Progenitor cell of endocrine pancreas (in vitro differentiated cells): Measurements from ENCODE around the gene SHISAL2A. TPM values are rescaled to one million over a fixed set of nuclear protein-coding genes. Genes with fewer than 3 reads are reported as not detected.

ENCODE experiments used
- DNase-seq: peaks from one replicate; pipeline ENCODE4 v3.0.0; 2021; ENCODE audit warnings: low spot score; ENCODE audit not compliant: unreplicated experiment
- H3K27ac Mint-ChIP-seq: 2 replicates; pipeline ENCODE4 v1.8.0; 2021; ENCODE audit warnings: mild to moderate bottlenecking, moderate library complexity, mixed read lengths
- H3K27me3 Mint-ChIP-seq: 2 replicates; pipeline ENCODE4 v1.8.0; 2021; ENCODE audit warnings: mixed read lengths
- H3K36me3 Mint-ChIP-seq: 2 replicates; pipeline ENCODE4 v1.8.0; 2022; ENCODE audit warnings: mixed read lengths; ENCODE audit not compliant: insufficient read depth
- H3K4me1 Mint-ChIP-seq: 2 replicates; pipeline ENCODE4 v1.8.0; 2021; ENCODE audit warnings: low read depth, mixed read lengths
- H3K4me3 Mint-ChIP-seq: 2 replicates; pipeline ENCODE4 v1.8.0; 2021; ENCODE audit warnings: low read depth, mild to moderate bottlenecking, moderate library complexity, mixed read lengths
- H3K9me3 Mint-ChIP-seq: 2 replicates; pipeline ENCODE4 v1.8.0; 2021; ENCODE audit warnings: low read depth, mixed read lengths
- CTCF ChIP-seq: fragments of 200-600 bp; sonication (generic); IDR thresholded peaks from one replicate; pipeline ENCODE4 v1.5.0; 2021; ENCODE audit warnings: antibody characterized with exemption, mild to moderate bottlenecking; ENCODE audit not compliant: unreplicated experiment
- total RNA-seq: library from RNA; stranded (reverse); gene quantifications from 2 replicates; pipeline ENCODE4 v1.2.1, GENCODE V29; 2021

SHISAL2A gene
- total RNA-seq, 1 donor from 2014 or later = 0.38 TPM

GRCh38 chr1:52658795-52659194 lies 25.8 kb downstream of the SHISAL2A start:
- DNase-seq = no peak
- no peak for TF ChIP-seq CTCF
- H3K27ac Mint-ChIP-seq = no peak overlapping the region
- H3K4me3 Mint-ChIP-seq = no peak overlapping the region
- H3K27me3 Mint-ChIP-seq = no peaks in the 10 kb centered on the region
- no peaks in the 10 kb centered on the region for H3K9me3 Mint-ChIP-seq
- H3K4me1 Mint-ChIP-seq = peaks cover 14% of the 10 kb centered on the region
- no peaks in the 10 kb centered on the region for H3K36me3 Mint-ChIP-seq

GRCh38 chr1:52659356-52659755 lies 26.4 kb downstream of the SHISAL2A start:
- Mint-ChIP-seq H3K36me3 (no peaks in the 10 kb centered on the region), H3K27me3 (no peaks in the 10 kb centered on the region), H3K4me1 (peaks cover 14% of the 10 kb centered on the region), H3K4me3 (no peak overlapping the region), H3K9me3 (no peaks in the 10 kb centered on the region), H3K27ac (no peak overlapping the region)
- DNase-seq = no peak
- no peak for TF ChIP-seq CTCF

- no peak for TF ChIP-seq CTCF
- Mint-ChIP-seq H3K9me3 (no peaks in the 10 kb centered on the region), H3K27me3 (no peaks in the 10 kb centered on the region), H3K4me3 (no peak overlapping the region), H3K27ac (no peak overlapping the region), H3K36me3 (no peaks in the 10 kb centered on the region), H3K4me1 (peaks cover 14% of the 10 kb centered on the region)
- DNase-seq = no peak
Measured at GRCh38 chr1:52659851-52660596, 27.1 kb downstream of the SHISAL2A start.

GRCh38 chr1:52660807-52661206 lies 27.8 kb downstream of the SHISAL2A start:
- Mint-ChIP-seq H3K27me3 (no peaks in the 10 kb centered on the region), H3K4me1 (peaks cover 14% of the 10 kb centered on the region), H3K4me3 (no peak overlapping the region), H3K9me3 (no peaks in the 10 kb centered on the region), H3K27ac (no peak overlapping the region), H3K36me3 (no peaks in the 10 kb centered on the region)
- no peak for TF ChIP-seq CTCF
- DNase-seq = no peak

GRCh38 chr1:52662645-52663313 lies 29.8 kb downstream of the SHISAL2A start:
- Mint-ChIP-seq H3K27ac (peak overlapping the region; percentile 69), H3K27me3 (no peaks in the 10 kb centered on the region), H3K4me3 (no peak overlapping the region), H3K4me1 (peaks cover 14% of the 10 kb centered on the region), H3K9me3 (no peaks in the 10 kb centered on the region), H3K36me3 (no peaks in the 10 kb centered on the region)
- no peak for DNase-seq
- no peak for TF ChIP-seq CTCF
